ENCODE data around the gene CCDC92. TPM values are rescaled to one million over a fixed set of nuclear protein-coding genes. Genes with fewer than 3 reads are reported as not detected.

The CCDC92 gene
- total RNA-seq, 3 donors from 2014 or later (not counting 1 experiment from before 2014, with no cell fraction given), result 37.6 to 42.4 (median 39.1) TPM

DNA sequence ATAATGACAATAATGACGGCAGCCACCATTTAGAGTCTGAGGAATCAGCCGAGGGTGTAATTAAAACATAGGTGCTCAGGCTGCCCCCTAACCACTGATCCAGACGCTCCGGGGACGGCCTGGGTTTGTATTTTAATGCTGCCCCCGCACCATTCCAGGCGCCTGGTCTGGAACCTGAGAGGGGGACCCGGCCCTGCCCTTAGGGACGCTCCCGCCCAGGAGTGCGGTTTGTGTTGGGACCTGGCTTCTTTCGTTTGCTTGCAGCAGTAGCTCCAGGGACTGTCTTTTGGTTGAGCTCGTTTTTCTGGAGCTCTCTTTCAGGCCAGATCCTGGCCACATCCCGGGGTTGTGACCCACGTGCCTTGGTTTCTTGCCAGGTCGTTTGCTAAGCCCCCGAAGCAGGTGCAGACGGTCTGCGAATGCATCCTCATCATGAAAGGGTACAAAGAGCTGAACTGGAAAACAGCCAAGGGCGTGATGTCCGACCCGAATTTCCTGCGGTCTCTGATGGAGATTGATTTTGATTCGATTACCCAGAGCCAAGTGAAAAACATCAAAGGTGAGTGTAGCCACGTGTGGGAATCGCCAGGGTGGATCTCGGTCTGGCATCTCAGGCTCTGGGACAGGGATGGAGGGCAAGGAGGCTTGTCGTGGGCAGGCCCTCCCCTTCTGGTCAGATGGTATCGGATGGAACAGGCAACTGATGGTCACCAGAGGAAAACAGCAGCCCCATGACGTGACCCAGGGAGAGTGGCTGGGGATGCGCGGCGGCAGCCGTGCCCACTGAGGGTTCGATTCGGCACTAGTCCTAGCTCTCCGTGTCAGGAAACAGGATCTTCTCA, 63.5 kb downstream of the CCDC92 start:
- intact Hi-C loops (cut with micrococcal nuclease), result no loop called here
- no peaks in the 10 kb centered on the region for H3K9me3 ChIP-seq (ENCODE audit: control insufficient read depth, insufficient read depth, low read length)
- no peak overlapping the region for H3K27ac Mint-ChIP-seq
- TF ChIP-seq, protein P1, sequence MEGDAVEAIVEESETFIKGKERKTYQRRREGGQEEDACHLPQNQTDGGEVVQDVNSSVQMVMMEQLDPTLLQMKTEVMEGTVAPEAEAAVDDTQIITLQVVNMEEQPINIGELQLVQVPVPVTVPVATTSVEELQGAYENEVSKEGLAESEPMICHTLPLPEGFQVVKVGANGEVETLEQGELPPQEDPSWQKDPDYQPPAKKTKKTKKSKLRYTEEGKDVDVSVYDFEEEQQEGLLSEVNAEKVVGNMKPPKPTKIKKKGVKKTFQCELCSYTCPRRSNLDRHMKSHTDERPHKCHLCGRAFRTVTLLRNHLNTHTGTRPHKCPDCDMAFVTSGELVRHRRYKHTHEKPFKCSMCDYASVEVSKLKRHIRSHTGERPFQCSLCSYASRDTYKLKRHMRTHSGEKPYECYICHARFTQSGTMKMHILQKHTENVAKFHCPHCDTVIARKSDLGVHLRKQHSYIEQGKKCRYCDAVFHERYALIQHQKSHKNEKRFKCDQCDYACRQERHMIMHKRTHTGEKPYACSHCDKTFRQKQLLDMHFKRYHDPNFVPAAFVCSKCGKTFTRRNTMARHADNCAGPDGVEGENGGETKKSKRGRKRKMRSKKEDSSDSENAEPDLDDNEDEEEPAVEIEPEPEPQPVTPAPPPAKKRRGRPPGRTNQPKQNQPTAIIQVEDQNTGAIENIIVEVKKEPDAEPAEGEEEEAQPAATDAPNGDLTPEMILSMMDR (IDR thresholded peaks at IDR 0.05), result no peak
- H3K4me1 ChIP-seq (ENCODE audit: control insufficient read depth, insufficient read depth, low read length), result peaks cover 3% of the 10 kb centered on the region
- H3K4me1 Mint-ChIP-seq, result peaks cover 19 to 23% of the 10 kb centered on the region in 2 donors
- no peak for DNase-seq
- no peaks in the 10 kb centered on the region for H3K36me3 Mint-ChIP-seq
- 89% methylated on average over 37 of the region's 37 CpGs for WGBS (ENCODE audit: insufficient coverage)
- no peak overlapping the region for H3K4me3 ChIP-seq (ENCODE audit: low read length)
- ATAC-seq, result no peak
- H3K27ac ChIP-seq (ENCODE audit: low read length), result no peak overlapping the region
- H3K27me3 Mint-ChIP-seq (ENCODE audit: low read depth in 2 of 2), result no peaks in the 10 kb centered on the region
- no peaks in the 10 kb centered on the region for H3K27me3 ChIP-seq (ENCODE audit: control insufficient read depth, insufficient read depth, low read length)
- H3K4me3 Mint-ChIP-seq, result no peak overlapping the region
- H3K9me3 Mint-ChIP-seq, result no peaks in the 10 kb centered on the region
- H3K36me3 ChIP-seq (ENCODE audit: control insufficient read depth, insufficient read depth, low read length), result no peaks in the 10 kb centered on the region

DNA sequence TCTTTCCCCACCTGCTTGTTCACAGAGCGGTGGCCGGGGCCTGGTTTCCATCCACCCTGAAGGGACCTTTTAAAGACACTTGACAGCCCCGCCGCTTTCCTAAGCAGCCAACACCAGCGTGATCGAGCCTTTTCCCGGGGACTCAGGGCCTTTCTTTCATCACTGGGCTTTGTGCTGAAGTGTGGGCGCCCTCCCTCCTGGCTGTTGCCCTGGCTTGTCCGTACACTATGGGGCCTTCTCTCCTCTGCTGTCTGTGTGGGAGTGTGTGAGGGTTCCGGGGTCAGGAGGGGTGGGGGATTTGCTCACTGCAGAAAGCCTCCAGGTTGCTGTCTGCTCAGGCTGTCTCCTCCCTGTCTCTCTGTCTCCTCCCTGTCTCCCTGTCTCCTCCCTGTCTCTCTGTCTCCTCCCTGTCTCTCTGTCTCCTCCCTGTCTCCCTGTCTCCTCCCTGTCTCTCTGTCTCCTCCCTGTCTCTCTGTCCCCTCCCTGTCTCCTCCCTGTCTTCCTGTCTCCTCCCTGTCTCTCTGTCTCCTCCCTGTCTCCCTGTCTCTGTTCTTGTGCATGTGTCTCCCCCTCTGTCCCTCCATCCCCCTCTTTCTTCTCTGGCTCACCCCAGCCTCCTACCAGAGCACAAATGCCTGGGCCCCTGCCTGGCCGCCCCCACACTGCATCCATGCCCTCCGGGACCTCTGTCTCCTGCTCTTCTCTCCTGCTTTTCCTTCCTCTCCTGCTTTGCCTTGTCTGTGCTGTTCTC, 64.7 kb downstream of the CCDC92 start:
- ATAC-seq (no peak), DNase-seq (no peak)
- Mint-ChIP-seq H3K9me3 (no peaks in the 10 kb centered on the region), H3K4me1 (peaks cover 19 to 23% of the 10 kb centered on the region in 2 donors), H3K27me3 (ENCODE audit: low read depth in 2 of 2) (no peaks in the 10 kb centered on the region), H3K36me3 (no peaks in the 10 kb centered on the region), H3K27ac (no peak overlapping the region), H3K4me3 (no peak overlapping the region)
- Histone ChIP-seq H3K4me3 (ENCODE audit: low read length) (no peak overlapping the region), H3K9me3 (ENCODE audit: control insufficient read depth, insufficient read depth, low read length) (no peaks in the 10 kb centered on the region), H3K4me1 (ENCODE audit: control insufficient read depth, insufficient read depth, low read length) (peaks cover 3% of the 10 kb centered on the region), H3K27me3 (ENCODE audit: control insufficient read depth, insufficient read depth, low read length) (no peaks in the 10 kb centered on the region), H3K27ac (ENCODE audit: low read length) (no peak overlapping the region), H3K36me3 (ENCODE audit: control insufficient read depth, insufficient read depth, low read length) (no peaks in the 10 kb centered on the region)
- WGBS (ENCODE audit: insufficient coverage), result 95% methylated on average over 10 of the region's 12 CpGs
- TF ChIP-seq, protein P1 (IDR thresholded peaks at IDR 0.05), result no peak
- intact Hi-C loops (cut with micrococcal nuclease), result no loop called here

DNA sequence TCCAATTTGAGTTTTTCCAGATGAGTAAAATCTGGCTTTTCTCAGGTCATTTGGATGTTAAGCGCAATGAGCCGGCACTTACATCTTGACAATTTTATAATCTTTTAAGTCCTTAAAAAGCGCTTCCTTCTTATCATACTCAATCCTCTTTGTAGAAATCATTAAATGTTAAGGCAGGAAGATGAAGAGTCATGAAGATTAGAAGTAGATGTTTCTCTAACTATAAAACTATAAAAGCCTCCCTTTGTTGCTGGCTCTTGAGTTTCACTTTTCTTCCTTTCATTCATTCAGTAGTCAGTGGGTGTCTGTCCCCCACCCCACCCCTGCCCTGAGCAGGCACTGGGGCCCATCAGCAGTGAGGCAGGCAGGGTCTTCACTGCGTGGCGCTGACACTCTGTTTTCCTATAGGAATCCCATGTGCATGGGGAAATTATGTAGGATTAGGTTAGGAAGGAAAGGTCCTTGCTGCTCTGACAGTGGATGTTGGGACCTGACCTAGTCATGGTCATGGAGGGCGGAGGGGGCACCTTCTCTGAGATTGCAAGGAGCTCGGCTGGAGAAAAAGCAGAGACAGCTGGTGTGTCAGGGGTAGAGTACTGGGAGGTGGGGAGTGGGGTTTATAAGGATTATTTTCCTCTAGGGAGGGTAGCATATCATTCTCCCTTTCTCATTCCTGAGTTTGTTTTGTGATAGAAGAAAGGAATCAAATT, 65.8 kb downstream of the CCDC92 start:
- intact Hi-C loops (cut with micrococcal nuclease), result no loop called here
- H3K27me3 ChIP-seq (ENCODE audit: control insufficient read depth, insufficient read depth, low read length), result no peaks in the 10 kb centered on the region
- ATAC-seq, result no peak
- DNase-seq, result no peak
- no peaks in the 10 kb centered on the region for H3K36me3 ChIP-seq (ENCODE audit: control insufficient read depth, insufficient read depth, low read length)
- no peaks in the 10 kb centered on the region for H3K36me3 Mint-ChIP-seq
- H3K27ac ChIP-seq (ENCODE audit: low read length), result no peak overlapping the region
- H3K27ac Mint-ChIP-seq, result no peak overlapping the region
- WGBS (ENCODE audit: insufficient coverage), result 96% methylated on average over 6 of the region's 7 CpGs
- no peaks in the 10 kb centered on the region for H3K9me3 ChIP-seq (ENCODE audit: control insufficient read depth, insufficient read depth, low read length)
- TF ChIP-seq, protein P1 (IDR thresholded peaks at IDR 0.05), result no peak
- peaks cover 0 to 3% of the 10 kb centered on the region in 2 donors for H3K27me3 Mint-ChIP-seq (ENCODE audit: low read depth in 2 of 2)
- H3K9me3 Mint-ChIP-seq, result no peaks in the 10 kb centered on the region
- H3K4me3 ChIP-seq (ENCODE audit: low read length), result no peak overlapping the region
- H3K4me3 Mint-ChIP-seq, result no peak overlapping the region
- H3K4me1 ChIP-seq (ENCODE audit: control insufficient read depth, insufficient read depth, low read length), result peaks cover 3% of the 10 kb centered on the region
- H3K4me1 Mint-ChIP-seq, result peaks cover 19 to 23% of the 10 kb centered on the region in 2 donors
